Uterus (tissue), 4 donors: ENCODE results near the gene PRTFDC1. TPM values are rescaled to one million over a fixed set of nuclear protein-coding genes. Genes with fewer than 3 reads are reported as not detected.
"Not testable (repeated sequence)": the region's sequence is repeated elsewhere in the genome, so short reads cannot be mapped to it uniquely, and the experiment has no call there.

ENCODE experiments used
- DNase-seq, 2 donors: peaks; one replicate each; pipeline ENCODE4 v3.0.0-alpha.2; 2019 to 2020
- H3K27ac ChIP-seq, 2 donors: fragments of 200-600 bp; sonication (generic); 1 replicate in 1 of 2; 2 replicates in 1 of 2; pipeline ENCODE4 v1.5.1; 2016 to 2018
- H3K27me3 ChIP-seq, 2 donors: fragments of 200-600 bp; sonication (generic); one replicate each; pipeline ENCODE4 v1.5.1; 2018 to 2019; ENCODE audit warnings: control low read depth in 1 of 2
- H3K36me3 ChIP-seq, 2 donors: fragments of 200-600 bp; sonication (generic); one replicate each; pipeline ENCODE4 v1.5.1; 2019; ENCODE audit warnings: control low read depth in 1 of 2
- H3K4me1 ChIP-seq, 2 donors: fragments of 200-600 bp; sonication (generic); one replicate each; pipeline ENCODE4 v1.5.1; 2018 to 2019; ENCODE audit warnings: control low read depth in 1 of 2
- H3K4me3 ChIP-seq, 2 donors: fragments of 200-600 bp; sonication (generic); 1 replicate in 1 of 2; 2 replicates in 1 of 2; pipeline ENCODE4 v1.5.1; 2018 to 2019; ENCODE audit warnings: mild to moderate bottlenecking in 1 of 2
- H3K9me3 ChIP-seq, 2 donors: fragments of 200-600 bp; sonication (generic); one replicate each; pipeline ENCODE4 v1.5.1; 2019; ENCODE audit warnings: control low read depth in 1 of 2
- POLR2A ChIP-seq, 2 donors: fragments of 450-650 bp; IDR thresholded peaks; one replicate each; pipeline ENCODE4 v1.6.1; 2016; ENCODE audit warnings: antibody characterized with exemption in 2 of 2, mild to moderate bottlenecking in 1 of 2, moderate library complexity in 1 of 2
- intact Hi-C: fragments of 100-400 bp; cut with DNase I; formaldehyde crosslinking; loops from one replicate; pipeline ENCODE4 v1.15.1; 2023; ENCODE audit warnings: low total_unique reads
- total RNA-seq, 4 donors: library from RNA; depleted of rRNA in 3 of 4; stranded (reverse); fragments of >200 nt in 3 of 4; gene quantifications; one replicate each; pipeline versions ENCODE4 v1.1.0 to v1.2.4, GENCODE V29; 2014 to 2023
- TF ChIP-seq, protein P1 (sequence below), 4 experiments: fragments of 200-600 bp in 2 of 4; fragments of 450-650 bp in 2 of 4; sonication (generic) in 2 of 4; IDR thresholded peaks; one replicate each; pipeline ENCODE4 v1.5.1; 2016 to 2019; ENCODE audit warnings: antibody characterized with exemption in 4 of 4, mild to moderate bottlenecking in 2 of 4, moderate library complexity in 1 of 4
- donor health status: DM: yes; HTN: yes; CAD: no.

The PRTFDC1 gene
- total RNA-seq, 4 donors from 2014 or later = 1.3 to 38.7 (median 20.3) TPM

DNA sequence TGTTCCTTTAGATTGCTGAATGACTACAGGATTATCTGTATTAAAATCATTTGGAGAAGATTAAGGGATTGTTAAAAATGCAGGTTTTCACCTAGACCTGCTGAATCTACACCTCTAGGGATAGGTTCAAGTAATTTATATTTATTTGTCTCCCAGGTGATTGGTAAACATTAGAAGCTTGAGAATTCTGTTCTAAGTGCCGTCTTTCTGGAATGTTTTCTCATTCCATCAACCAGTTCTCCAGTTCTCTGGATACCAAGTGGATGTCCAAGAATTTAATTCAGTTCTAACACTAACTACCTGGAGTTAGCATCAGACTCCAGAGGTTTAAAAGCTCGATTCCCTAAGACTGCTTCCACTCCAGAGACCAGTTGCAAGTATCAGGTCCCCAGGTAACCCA lies 110.9 kb downstream of the PRTFDC1 start:
- DNase-seq = no peak
- H3K4me1 ChIP-seq = no peaks in the 10 kb centered on the region
- no peaks in the 10 kb centered on the region for H3K9me3 ChIP-seq
- H3K27me3 ChIP-seq = no peaks in the 10 kb centered on the region
- H3K27ac ChIP-seq = no peak overlapping the region
- TF ChIP-seq POLR2A (IDR thresholded peaks at IDR 0.05) = no peak
- TF ChIP-seq, protein P1, sequence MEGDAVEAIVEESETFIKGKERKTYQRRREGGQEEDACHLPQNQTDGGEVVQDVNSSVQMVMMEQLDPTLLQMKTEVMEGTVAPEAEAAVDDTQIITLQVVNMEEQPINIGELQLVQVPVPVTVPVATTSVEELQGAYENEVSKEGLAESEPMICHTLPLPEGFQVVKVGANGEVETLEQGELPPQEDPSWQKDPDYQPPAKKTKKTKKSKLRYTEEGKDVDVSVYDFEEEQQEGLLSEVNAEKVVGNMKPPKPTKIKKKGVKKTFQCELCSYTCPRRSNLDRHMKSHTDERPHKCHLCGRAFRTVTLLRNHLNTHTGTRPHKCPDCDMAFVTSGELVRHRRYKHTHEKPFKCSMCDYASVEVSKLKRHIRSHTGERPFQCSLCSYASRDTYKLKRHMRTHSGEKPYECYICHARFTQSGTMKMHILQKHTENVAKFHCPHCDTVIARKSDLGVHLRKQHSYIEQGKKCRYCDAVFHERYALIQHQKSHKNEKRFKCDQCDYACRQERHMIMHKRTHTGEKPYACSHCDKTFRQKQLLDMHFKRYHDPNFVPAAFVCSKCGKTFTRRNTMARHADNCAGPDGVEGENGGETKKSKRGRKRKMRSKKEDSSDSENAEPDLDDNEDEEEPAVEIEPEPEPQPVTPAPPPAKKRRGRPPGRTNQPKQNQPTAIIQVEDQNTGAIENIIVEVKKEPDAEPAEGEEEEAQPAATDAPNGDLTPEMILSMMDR (IDR thresholded peaks at IDR 0.05) = no peak
- no peak overlapping the region for H3K4me3 ChIP-seq
- intact Hi-C loops = no loop called here
- H3K36me3 ChIP-seq = no peaks in the 10 kb centered on the region

DNA sequence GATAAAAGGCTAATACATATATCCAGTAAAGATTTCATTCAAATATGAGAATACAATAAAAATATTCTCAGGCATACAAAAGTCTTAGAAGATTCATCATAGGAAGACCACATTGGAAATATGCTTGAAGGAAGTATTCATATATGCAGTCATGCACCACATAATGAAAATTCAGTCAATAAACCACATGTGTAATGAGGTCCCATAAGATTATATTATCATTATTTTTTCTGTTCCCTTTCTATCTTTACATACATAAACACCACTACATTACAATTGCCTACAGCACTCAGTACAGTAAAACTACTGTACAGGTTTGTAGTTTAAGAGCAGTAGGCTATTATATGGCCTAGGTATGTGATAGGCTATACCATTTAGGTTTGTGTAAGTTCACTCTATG lies 111.6 kb downstream of the PRTFDC1 start:
- no peaks in the 10 kb centered on the region for H3K9me3 ChIP-seq
- DNase-seq = no peak
- H3K4me1 ChIP-seq = no peaks in the 10 kb centered on the region
- no peak overlapping the region for H3K27ac ChIP-seq
- no peak for TF ChIP-seq POLR2A (IDR thresholded peaks at IDR 0.05)
- TF ChIP-seq, protein P1 (IDR thresholded peaks at IDR 0.05) = no peak
- intact Hi-C loops = no loop called here
- H3K27me3 ChIP-seq = no peaks in the 10 kb centered on the region
- H3K36me3 ChIP-seq = no peaks in the 10 kb centered on the region
- no peak overlapping the region for H3K4me3 ChIP-seq

DNA sequence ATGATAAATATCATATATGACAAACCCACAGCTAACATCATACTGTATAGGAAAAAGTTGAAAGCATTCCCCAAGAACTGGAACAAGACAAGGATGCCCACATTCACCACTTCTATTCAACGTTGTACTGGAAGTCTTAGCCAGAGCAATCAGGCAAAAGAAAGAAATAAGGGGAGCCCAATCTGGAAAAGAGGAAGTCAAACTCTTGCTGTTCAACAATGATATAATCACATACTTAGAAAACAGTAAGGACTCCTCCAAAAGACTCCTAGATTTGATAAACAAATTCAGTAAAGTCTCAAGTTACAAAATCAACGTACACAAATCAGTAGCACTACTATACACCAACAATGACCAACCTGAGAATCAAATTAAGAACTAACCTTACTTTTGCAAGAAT lies 114.6 kb downstream of the PRTFDC1 start:
- not testable (repeated sequence) for DNase-seq

DNA sequence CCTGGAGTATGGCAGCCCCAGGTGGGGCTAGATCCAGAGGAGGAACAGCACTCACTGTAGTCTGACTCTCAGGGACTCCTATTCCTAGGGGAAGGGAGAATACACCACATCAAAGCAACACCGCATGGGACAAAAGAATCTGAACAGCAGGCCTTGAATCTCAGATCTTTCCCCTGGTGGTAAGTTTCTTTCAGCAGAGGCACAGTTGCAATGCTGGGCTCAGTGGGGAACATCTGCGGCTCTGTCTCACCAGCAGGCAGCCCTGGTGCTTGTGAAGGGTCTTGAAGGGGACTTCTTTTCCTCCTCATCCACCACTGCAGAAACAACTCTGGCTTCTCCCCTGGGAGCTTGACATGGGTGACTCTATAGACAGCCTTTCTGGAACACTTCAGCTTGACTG lies 117.5 kb downstream of the PRTFDC1 start:
- Histone ChIP-seq H3K4me3 (no peak overlapping the region), H3K27me3 (no peaks in the 10 kb centered on the region), H3K9me3 (no peaks in the 10 kb centered on the region), H3K27ac (no peak overlapping the region), H3K4me1 (no peaks in the 10 kb centered on the region), H3K36me3 (no peaks in the 10 kb centered on the region)
- no peak for DNase-seq
- TF ChIP-seq POLR2A (IDR thresholded peaks at IDR 0.05) = no peak
- TF ChIP-seq, protein P1 (IDR thresholded peaks at IDR 0.05) = no peak
- intact Hi-C loops = no loop called here

More for the DNA sequence above, 114.6 kb downstream of the PRTFDC1 start:
- H3K9me3 ChIP-seq, H3K27ac ChIP-seq, H3K36me3 ChIP-seq, H3K4me1 ChIP-seq, H3K27me3 ChIP-seq, intact Hi-C loops, H3K4me3 ChIP-seq: not testable (repeated sequence)

DNA sequence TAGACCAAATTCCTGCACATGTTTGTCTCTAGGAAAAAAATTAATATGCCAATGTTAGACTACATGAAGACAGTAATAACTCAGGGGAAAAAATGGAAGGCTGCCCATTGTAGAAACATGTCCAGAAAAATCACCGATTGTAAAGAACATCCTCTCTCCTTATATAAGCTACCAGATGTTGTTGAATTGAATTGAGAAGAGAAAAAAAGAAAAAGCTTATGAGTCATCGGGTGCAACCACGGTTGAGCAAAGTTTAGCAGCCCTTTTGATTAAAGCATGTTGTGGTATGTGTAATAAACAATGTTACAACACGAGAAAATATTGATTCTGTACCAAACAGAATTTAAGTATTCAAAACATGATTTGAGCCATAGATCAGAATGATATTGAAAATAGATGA lies 126.4 kb downstream of the PRTFDC1 start:
- no peaks in the 10 kb centered on the region for H3K27me3 ChIP-seq
- no peak for TF ChIP-seq POLR2A (IDR thresholded peaks at IDR 0.05)
- TF ChIP-seq, protein P1 (IDR thresholded peaks at IDR 0.05) = no peak
- H3K4me1 ChIP-seq = no peaks in the 10 kb centered on the region
- H3K4me3 ChIP-seq = no peak overlapping the region
- peak overlapping the region; percentile 19 to 33 for H3K27ac ChIP-seq
- no peaks in the 10 kb centered on the region for H3K36me3 ChIP-seq
- DNase-seq = no peak
- intact Hi-C loops = no loop called here
- H3K9me3 ChIP-seq = no peaks in the 10 kb centered on the region

DNA sequence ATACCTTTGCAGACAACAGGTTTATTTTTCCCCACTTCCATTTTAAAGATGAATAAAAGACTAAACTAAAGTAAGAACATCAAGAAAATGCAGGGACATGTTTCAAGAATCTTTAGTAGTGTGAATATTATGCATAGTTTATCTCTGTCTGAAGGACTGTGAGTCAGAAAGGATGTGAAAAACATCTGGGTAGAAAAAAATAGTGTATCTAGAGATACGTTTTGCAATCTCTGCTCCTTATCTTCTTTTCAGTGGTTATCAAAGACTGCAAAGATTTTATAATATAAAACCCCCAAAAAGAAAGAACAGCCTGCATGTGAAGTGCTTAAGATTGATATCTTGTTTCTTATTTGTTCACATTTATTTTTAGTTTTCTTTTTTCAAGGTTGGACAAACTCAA lies 126.9 kb downstream of the PRTFDC1 start:
- Histone ChIP-seq H3K4me1 (no peaks in the 10 kb centered on the region), H3K4me3 (no peak overlapping the region), H3K9me3 (no peaks in the 10 kb centered on the region), H3K27me3 (no peaks in the 10 kb centered on the region), H3K27ac (peak overlapping the region; percentile 19 to 33), H3K36me3 (no peaks in the 10 kb centered on the region)
- intact Hi-C loops = no loop called here
- TF ChIP-seq, protein P1 (IDR thresholded peaks at IDR 0.05) = no peak
- TF ChIP-seq POLR2A (IDR thresholded peaks at IDR 0.05) = no peak
- DNase-seq = no peak
